Endothelial cell of umbilical vein (primary cell): ENCODE data around the gene PLXNB1.

Experiments
- EZH2 ChIP-seq: IDR thresholded peaks from 2 replicates; pipeline ENCODE4 v1.6.1; 2012; ENCODE audit warnings: borderline replicate concordance, low read depth, mild to moderate bottlenecking, moderate library complexity, low read length, inconsistent platforms; ENCODE audit not compliant: severe bottlenecking
- FOS ChIP-seq: IDR thresholded peaks from 2 replicates; pipeline ENCODE4 v1.6.1; 2011; ENCODE audit warnings: mild to moderate bottlenecking, low read length, moderate library complexity, borderline replicate concordance; ENCODE audit not compliant: insufficient read depth
- JUN ChIP-seq: IDR thresholded peaks from 2 replicates; pipeline ENCODE4 v1.6.1; 2011; ENCODE audit warnings: borderline replicate concordance, low read depth; ENCODE audit not compliant: insufficient read length, insufficient read depth
- MYC ChIP-seq: IDR thresholded peaks from one replicate; pipeline ENCODE4 v1.6.1; 2011; ENCODE audit warnings: mild to moderate bottlenecking, low read depth, low read length
- POLR2A ChIP-seq: IDR thresholded peaks from 2 replicates; pipeline ENCODE4 v1.6.1; 2012; ENCODE audit warnings: low read depth, mild to moderate bottlenecking, control low read depth, low read length
- POLR2AphosphoS5 ChIP-seq: IDR thresholded peaks from 2 replicates; pipeline ENCODE4 v1.6.1; 2012; ENCODE audit warnings: low read depth, mild to moderate bottlenecking, control low read depth, low read length, moderate library complexity; ENCODE audit not compliant: insufficient read depth
- TF ChIP-seq, protein P1 (sequence below), 2 donors: IDR thresholded peaks; 1 replicate in 1 of 2; 2 replicates in 1 of 2; pipeline ENCODE4 v1.5.1; 2011; ENCODE audit warnings: low read length in 2 of 2, mild to moderate bottlenecking in 2 of 2, moderate library complexity in 2 of 2, control low read depth in 1 of 2, inconsistent platforms in 1 of 2, low read depth in 1 of 2; ENCODE audit not compliant: insufficient read depth in 1 of 2; ENCODE audit errors: extremely low read depth in 1 of 2
- TF ChIP-seq, protein P2 (sequence below): IDR thresholded peaks from 2 replicates; pipeline ENCODE4 v1.6.1; 2011; ENCODE audit not compliant: insufficient read depth, insufficient read length

DNA sequence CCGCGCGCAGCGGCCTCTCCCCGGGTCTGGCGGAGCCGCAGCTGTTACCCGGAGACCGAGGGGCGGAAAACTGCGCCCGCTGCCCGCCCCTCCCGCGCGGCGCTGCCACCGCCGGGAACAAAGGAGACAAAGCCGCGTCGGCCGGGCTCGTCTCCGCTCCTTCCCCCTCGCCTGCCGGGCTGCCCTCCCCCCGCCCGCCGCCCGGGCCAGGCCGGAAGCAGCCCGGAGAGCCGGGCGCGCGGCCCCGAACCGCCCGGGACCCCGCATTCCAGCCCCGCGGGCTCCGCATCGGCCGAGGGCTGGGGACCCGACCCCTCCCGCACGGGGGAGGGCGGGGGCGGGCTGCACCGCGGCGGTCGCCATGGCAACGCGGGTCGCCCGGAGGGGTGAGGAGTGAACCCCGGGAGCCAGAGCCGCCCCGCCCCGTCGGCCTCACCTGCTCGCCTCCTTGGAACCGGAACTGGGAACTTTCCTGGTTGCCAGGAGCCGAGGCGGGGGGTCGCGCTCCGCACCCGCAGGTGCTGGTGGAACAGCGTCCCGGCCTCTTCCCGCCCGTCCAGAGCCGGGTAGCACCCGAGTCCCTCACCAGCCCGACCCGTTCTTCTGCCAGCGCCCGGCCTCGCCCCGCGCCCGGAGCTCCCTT lies 448 bp downstream of the PLXNB1 start:
- TF ChIP-seq POLR2A, result peak; percentile 55
- TF ChIP-seq, protein P1, sequence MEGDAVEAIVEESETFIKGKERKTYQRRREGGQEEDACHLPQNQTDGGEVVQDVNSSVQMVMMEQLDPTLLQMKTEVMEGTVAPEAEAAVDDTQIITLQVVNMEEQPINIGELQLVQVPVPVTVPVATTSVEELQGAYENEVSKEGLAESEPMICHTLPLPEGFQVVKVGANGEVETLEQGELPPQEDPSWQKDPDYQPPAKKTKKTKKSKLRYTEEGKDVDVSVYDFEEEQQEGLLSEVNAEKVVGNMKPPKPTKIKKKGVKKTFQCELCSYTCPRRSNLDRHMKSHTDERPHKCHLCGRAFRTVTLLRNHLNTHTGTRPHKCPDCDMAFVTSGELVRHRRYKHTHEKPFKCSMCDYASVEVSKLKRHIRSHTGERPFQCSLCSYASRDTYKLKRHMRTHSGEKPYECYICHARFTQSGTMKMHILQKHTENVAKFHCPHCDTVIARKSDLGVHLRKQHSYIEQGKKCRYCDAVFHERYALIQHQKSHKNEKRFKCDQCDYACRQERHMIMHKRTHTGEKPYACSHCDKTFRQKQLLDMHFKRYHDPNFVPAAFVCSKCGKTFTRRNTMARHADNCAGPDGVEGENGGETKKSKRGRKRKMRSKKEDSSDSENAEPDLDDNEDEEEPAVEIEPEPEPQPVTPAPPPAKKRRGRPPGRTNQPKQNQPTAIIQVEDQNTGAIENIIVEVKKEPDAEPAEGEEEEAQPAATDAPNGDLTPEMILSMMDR (IDR thresholded peaks at IDR 0.05; ENCODE audit: extremely low read depth in 1 of 2, insufficient read depth in 1 of 2, low read depth in 1 of 2, low read length in 2 of 2), result no peak
- no peak for TF ChIP-seq POLR2AphosphoS5
- TF ChIP-seq JUN, result no peak
- no peak for TF ChIP-seq EZH2
- TF ChIP-seq, protein P2, sequence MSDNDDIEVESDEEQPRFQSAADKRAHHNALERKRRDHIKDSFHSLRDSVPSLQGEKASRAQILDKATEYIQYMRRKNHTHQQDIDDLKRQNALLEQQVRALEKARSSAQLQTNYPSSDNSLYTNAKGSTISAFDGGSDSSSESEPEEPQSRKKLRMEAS, result no peak
- TF ChIP-seq MYC, result no peak
- TF ChIP-seq FOS, result no peak
